Loucy (cell line): ENCODE results near the gene IL12RB2.

ENCODE experiments used
- EZH2phosphoT487 ChIP-seq: fragments of 200-600 bp; IDR thresholded peaks from 2 replicates; pipeline ENCODE4 v1.6.1; 2018; ENCODE audit warnings: antibody characterized with exemption, mild to moderate bottlenecking, moderate library complexity, borderline replicate concordance
- TF ChIP-seq, protein P1 (sequence below): fragments of 200-600 bp; sonication (generic); conservative IDR thresholded peaks from 2 replicates; pipeline ENCODE4 v1.5.1; 2014; ENCODE audit warnings: mild to moderate bottlenecking, antibody characterized with exemption, low read length

DNA sequence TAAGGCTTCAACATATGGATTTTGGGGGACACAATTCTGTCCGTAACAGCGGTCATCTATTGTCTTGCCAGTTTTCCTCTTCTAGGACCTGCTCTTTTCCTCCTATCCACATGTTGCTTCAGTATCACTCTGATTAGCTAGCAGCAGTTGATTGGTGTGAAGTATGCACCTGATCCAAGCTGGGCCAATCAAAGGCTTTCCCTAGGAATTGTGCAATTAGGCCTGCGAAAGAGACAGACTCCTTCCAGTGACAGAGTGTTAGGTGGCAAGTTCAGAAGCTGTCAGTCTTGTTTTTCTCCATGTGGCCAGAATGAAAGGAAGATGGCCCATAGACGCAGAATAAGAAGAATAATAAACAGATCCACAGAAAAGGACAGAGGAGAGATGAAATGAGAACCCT is 34.1 kb upstream of the IL12RB2 start:
- TF ChIP-seq, protein P1, sequence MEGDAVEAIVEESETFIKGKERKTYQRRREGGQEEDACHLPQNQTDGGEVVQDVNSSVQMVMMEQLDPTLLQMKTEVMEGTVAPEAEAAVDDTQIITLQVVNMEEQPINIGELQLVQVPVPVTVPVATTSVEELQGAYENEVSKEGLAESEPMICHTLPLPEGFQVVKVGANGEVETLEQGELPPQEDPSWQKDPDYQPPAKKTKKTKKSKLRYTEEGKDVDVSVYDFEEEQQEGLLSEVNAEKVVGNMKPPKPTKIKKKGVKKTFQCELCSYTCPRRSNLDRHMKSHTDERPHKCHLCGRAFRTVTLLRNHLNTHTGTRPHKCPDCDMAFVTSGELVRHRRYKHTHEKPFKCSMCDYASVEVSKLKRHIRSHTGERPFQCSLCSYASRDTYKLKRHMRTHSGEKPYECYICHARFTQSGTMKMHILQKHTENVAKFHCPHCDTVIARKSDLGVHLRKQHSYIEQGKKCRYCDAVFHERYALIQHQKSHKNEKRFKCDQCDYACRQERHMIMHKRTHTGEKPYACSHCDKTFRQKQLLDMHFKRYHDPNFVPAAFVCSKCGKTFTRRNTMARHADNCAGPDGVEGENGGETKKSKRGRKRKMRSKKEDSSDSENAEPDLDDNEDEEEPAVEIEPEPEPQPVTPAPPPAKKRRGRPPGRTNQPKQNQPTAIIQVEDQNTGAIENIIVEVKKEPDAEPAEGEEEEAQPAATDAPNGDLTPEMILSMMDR: no peak
- no peak for TF ChIP-seq EZH2phosphoT487
